GM18870 (cell line): Measurements from ENCODE around the gene PSME1.
A peak's percentile ranks its signal among the peaks of the same experiment; 100 is the strongest.

Experiments
- ATAC-seq: cut with Tn5 transposase; IDR thresholded peaks from one replicate; pipeline ENCODE4 v1.9.1; 2021; ENCODE audit warnings: moderate library complexity; ENCODE audit not compliant: unreplicated experiment

PSME1 gene

DNA sequence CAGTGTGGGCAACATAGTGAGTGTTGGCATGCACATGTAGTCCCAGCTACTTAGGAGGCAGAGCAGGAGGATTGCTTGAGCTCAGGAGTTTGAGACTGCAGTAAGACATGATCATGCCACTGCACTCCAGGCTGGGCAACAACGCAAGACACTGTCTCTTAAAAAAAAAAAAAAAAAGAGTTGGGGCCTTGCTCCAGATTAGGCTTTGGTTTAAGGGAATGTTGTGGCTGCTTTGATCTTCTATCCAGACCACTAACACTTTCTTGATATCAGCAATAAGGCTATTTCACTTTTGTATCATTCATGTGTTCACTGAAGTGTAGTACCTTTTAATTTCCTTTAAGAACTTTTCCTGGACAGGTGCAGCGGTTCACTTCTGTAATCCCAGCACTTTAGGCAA, 8.3 kb upstream of the PSME1 start:
- ATAC-seq = no peak

DNA sequence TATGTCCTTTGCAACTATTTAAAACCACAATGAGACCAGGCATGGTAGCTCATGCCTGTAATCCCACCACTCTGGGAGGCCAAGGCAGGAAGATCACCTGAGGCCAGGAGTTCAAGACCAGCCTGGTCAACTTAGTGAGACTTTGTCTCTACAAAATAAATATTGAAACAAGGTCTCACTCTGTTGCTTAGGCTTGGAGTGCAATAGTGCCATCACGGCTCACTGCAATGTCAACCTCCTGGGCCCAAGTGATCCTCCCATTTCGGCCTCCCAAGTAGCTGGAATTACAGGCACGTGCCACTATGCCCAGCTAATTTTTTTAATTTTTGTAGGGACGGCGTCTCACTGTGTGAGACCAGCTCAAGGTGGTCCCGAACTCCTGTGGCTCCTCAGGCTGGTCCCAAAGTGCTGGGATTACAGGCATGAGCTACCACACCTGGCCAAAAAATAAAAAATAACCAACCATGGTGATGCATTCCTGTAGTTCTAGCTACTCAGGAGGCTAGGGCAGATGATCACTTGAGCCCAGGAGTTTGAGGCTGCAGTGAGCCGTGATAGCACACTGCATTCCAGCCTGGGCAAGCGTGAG, 6.5 kb upstream of the PSME1 start:
- ATAC-seq = no peak

DNA sequence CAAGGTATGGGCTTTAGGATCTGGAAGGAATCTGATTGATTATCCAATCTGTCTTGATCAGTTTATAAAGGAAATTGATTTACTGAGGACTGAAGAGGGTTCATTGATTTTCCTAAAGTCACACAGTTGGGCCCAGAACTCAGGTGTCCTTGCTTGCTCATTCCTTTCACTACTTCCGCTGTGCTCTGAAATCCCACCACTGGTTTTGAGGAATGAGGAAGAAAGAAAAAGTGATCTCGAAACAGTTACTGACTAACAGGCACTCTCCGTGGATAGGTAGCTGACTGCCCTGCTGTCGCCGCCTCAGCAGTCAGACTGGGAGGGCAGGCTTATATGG, 5.6 kb upstream of the PSME1 start, which contains the start of gene FITM1:
TSS of gene FITM1 (plus strand) at position 280 of the 337 bp plus-strand sequence. CDS start 905 bp downstream, outside the sequence.
- ATAC-seq = no peak

DNA sequence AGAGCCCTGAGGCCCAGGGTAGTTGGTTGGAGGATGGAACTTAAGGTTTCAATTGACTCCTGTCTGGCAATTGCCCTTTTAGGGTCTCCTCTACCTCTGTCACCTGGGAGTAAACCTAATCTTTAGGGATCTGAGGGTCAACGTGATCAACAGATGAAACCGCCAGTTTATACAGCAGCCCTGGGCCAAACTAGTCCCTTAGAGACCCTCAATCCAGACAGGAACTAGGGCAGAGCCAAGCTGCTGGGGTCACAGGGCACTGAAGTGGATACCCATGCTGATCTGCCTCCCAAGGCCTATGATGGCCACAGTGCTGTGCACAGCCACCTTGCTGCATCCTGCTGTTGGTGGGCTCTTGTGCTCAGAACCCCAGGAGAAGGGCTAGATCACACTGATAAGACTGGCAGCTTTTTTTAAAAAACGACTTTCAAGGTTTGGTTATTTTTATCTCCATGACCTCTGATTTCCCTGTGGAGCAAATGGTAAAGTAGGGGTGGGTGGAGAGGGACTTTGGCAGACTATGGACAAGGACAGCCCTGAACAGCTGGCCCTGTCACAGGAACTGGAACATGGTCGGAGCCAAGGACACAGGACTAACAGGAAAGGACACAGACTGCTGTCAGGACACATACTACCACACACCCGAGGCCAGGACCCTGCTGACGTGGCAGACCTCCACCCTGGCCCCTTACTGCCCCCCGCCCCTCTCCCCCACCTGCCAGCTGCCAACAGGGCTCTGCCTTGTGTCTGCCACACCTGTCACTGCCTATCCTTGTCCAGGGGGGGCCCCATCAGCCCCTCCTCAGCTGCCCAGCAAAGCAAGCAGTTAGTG, 5.1 kb upstream of the PSME1 start:
- ATAC-seq = no peak

DNA sequence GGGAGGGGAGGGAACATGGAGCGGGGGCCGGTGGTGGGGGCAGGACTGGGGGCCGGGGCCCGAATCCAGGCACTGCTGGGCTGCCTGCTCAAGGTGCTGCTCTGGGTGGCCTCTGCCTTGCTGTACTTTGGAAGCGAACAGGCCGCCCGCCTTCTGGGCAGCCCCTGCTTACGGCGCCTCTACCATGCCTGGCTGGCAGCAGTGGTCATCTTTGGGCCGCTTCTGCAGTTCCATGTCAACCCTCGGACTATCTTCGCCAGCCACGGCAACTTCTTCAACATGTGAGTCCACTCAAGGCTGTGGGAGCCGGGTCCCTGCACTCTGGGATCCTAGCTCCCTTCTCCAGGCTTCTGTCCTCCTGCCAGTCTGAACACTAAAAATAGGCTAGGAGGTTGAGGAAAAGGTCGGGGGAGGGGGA, 4.4 kb upstream of the PSME1 start:
- ATAC-seq = no peak

DNA sequence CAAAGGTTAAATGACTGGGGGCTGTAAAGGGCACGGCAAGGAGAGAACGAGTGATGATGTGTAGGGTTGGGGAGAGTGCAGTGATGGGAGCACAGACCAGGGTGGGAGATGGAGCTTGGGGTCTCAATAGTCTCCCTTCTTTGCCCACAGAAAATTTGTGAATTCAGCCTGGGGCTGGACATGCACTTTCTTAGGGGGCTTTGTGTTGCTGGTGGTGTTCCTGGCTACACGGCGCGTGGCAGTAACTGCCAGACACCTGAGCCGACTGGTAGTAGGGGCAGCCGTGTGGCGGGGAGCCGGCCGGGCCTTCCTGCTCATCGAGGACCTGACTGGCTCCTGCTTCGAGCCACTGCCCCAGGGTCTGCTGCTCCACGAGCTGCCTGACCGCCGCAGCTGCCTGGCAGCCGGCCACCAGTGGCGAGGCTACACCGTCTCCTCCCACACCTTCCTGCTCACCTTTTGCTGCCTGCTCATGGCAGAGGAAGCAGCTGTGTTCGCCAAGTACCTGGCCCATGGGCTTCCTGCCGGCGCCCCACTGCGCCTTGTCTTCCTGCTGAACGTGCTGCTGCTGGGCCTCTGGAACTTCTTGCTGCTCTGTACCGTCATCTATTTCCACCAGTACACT, 3.8 kb upstream of the PSME1 start:
- no peak for ATAC-seq

DNA sequence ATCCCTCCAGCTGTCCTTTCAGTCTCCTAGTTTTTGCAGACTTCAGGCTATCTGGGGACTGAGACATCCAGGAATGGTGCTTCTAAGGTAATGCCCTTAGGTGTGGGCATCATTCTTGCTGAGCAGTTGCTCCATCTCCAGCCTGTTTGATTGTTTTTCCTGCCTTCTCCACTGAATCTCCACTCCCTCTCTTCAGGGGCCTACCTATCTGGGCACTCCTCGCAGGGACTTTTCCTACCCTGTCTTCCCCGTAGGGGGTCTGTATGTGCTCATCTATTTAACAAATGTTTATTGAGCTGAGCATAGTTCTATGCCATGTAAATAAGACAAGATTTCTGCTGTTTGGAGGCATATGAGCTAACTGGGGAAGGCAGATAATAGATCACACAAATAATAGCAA, 3.0 kb upstream of the PSME1 start:
- ATAC-seq = no peak

DNA sequence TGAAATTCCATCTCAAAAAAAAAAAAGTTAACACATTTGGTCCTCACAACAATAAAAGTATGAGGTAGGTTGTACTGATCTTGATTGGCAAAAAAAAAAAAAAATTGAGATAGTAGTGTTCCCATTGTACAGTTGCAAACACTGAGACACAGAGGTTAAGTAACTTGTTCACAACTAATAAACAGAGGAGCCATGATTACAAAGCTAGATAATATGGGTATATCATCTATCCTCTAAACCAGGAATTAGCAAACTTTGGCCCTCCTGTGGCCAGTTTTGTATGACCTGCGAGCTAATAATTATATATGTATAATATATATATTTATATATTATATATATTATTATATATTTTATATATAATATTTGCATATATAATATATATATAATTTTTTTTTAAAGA, 2.3 kb upstream of the PSME1 start:
- no peak for ATAC-seq

DNA sequence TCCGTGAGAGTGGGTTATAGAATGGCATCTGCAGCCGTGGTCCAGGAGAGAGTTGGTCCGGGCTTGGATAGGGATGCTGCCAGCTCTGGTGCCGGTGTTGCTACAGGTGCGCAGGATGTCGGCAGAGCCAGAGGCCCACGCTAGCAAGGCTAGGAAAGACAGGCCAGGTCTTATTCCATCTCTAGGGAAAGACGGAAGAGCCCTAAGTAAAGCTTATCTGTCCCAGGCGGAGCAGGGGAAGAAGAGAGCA, 485 bp upstream of the PSME1 start:
- ATAC-seq = peak; percentile 15

DNA sequence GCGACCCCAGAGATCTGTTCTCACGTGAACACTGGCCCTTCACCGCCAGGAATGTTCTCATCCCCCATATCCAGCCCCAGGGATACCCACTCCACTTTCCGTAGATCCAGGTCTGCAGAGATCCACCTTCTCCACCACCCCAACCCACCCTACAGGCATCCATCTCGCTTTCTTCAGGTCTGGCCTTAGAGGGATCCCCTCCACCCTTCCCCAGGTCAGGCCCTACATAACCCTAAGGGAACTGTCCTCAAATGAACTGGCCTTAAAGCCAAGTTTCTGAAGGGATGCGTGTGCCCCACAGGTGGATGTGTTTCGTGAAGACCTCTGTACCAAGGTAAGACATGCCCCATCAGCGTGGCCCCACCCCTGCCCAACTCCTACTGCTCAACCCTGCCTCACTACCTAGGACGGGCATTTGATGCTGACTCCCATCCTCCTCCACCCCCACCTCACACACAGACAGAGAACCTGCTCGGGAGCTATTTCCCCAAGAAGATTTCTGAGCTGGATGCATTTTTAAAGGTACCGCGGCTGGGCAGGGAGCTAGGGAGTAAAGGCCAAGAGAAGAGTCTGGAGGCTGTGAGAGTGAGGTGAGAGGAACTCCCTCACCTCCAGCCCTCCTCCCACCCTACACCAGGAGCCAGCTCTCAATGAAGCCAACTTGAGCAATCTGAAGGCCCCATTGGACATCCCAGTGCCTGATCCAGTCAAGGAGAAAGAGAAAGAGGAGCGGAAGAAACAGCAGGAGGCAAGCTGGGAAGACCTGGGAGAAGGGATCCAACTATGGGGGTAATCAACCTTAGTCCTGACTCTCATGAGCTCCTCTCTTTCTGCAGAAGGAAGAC, 912 bp downstream of the PSME1 start:
- ATAC-seq = no peak

DNA sequence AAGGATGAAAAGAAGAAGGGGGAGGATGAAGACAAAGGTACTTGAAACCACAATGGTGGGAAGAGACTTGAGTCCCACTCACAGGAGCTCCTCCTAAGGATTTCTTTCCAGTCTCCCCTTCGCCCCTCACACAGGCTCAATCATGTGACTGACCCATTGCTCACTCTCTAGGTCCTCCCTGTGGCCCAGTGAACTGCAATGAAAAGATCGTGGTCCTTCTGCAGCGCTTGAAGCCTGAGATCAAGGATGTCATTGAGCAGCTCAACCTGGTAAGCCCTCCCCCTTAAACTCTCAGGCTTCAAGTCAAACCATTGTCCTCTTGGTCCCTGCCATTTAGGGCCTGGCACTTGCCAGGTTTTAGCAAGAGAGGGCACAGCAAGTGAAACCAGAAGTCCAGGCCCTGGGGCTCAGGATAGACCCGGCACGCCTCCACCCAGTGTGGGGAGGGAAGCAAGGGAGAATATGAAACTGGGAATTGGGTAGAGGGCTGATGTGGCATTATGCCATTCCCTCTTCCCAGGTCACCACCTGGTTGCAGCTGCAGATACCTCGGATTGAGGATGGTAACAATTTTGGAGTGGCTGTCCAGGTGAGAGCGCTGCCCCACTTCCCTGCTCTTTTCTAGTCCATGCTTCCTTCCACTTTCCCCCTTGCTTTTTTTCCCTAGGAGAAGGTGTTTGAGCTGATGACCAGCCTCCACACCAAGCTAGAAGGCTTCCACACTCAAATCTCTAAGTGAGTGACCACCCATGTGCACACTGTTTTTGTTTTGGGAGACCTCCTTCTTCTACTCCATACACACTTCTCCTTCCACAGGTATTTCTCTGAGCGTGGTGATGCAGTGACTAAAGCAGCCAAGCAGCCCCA, 1.8 kb downstream of the PSME1 start:
- no peak for ATAC-seq

DNA sequence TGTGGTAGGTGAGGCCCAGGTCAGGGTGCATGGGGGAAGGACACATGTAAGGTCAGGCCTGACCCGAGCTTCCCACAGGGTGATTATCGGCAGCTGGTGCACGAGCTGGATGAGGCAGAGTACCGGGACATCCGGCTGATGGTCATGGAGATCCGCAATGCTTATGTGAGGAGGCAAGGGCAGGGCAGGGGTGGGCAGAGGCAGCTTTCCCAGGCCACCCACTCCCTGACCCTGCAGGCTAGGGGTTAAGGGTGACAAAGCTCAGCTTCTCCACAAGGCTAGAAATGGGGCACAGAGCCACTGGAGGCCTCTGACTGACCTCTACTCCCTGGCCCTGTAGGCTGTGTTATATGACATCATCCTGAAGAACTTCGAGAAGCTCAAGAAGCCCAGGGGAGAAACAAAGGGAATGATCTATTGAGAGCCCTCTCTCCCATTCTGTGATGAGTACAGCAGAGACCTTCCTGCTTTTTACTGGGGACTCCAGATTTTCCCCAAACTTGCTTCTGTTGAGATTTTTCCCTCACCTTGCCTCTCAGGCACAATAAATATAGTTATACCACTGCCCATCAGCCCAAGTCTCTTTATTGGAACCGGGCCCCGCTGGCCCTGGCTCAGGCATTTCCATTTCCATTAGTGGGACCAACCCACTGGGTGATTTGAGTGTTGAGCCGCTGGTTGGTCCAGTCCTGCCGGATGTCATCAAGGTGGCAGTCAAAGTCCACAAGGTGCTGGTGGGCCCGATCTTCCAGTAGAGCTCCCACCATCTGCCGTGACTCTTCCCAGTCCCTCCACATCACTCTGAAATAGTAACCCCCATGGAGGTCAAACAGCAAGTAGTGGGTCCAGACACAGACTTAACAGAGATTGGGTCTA, 2.6 kb downstream of the PSME1 start:
- no peak for ATAC-seq

DNA sequence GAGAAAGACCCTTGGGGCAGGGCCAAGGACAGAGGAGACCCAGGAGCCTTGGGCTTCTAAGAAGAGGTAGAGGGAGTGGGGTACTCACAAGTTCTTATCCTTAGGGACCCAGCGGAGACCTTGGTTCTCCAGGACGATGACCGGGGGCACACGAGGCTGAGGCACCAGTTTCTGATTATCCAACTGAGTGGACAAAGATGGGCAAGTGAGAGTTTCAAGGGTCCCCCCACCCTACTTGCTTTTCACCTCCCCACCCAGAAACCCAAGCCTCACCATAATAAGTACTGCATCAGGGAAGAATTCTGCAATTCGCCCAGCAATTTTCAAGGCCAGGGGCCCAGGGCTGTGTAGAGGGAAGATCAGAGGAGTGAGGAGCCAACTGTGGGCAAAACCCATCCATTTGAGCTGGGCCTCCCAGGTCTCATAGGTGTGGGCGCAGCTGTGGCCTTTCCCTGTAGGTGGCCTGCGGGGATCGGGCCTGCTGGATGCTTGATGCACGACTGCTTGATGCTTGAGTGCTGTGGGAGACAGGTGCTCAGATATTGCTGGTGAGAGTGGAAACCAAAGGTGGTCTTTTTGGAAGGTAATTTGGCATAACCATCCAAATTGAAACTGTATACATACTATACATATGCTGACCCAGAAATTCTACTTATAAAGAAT, 3.4 kb downstream of the PSME1 start:
- ATAC-seq = no peak

DNA sequence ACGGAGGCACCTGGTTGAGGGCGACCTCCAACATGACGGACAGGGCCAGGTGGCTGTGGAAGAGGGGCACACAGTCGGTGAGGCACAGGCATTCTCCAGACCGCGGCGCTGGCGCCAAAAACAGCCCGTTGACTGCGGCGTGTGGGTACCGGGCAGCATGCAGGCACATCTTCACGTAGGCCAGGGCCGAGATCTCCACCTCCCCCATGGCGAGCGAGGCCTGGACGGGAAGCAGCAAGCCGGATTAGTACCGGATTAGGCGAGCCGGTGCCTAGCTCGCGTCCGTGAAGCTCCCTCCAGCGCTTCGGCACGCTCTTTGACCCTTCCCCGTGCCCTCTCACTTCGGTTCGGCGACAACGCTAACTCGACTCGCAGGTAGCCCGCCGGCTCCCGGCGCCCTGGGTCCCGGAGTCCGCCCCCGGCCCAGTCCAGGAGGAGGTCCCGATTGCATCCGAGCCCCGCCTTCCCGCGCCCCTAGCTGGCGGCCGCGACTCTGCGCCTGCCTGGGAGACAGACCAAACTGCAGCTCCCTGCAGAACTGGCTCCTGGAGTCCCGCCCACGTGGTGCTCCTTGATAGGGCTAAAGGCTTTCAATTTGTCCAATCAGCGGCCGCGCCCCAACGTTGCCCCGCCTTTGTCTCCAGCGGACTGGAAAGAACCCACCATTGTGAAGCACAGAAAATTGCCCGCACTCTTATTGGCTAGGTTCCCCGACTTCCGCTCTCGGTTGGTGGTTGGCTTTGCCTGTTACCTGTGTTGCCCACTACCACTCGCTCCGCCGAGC, 5.3 kb downstream of the PSME1 start, which contains the start of gene EMC9:
TSS of gene EMC9 (minus strand) at position 495 of the 784 bp plus-strand sequence. CDS start at position 208, 287 bp downstream.
- ATAC-seq = peak; percentile 79

DNA sequence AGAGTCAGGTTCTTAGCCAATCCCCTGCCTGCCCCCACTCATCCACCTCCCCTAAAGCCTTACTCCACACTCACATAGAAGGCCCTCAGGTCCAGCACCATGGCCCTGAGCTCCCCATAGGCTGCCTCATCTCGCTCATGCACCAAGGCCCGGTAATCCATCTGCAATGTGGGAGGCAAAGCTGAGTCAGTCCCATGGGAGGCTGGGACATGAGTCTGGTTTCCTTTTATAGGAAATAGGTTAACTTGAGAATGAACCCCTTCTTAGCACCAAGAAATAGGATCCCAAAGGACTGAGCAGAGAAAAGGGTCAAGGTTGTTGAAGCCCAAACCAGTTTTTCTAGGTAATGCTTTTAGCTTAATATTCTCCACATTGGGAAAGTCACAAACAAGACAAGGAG, 7.5 kb downstream of the PSME1 start:
- ATAC-seq = no peak

DNA sequence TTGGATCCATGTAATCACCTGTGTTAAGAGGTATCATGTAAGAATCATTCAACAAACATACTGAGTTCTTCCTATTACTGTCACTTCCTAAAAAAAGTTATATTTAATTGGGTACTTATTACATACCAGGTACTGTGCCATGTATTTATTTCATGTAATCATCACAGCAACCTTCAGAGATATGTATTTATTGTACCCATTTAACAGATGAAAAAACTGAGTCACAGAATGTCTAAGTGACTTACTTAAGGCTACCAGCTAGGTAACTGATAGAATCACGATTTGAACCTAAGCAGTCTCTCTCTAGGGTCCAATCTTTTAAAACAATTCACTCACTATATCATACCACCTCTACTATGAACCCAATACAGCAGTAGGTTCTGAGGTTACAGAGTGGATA, 8.5 kb downstream of the PSME1 start:
- no peak for ATAC-seq

DNA sequence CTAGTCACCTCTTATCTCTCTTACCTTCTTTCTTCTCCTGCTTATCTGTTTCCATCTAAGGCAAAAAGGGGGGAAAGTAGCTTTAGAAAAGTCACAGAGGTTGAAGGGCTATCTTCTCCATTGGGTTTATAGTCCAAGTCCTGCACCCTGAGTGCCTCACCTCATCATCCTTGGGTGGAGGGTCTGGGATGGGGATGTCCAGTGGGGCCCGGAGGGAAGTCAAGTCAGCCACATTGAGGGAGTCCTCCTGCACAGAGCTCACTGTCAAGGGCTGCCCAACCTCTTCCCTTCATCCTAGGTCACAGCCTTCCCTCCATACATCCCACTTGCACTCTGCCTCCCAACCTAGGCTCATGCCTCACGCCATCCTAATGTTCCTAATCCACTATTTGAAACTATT, 9.2 kb downstream of the PSME1 start:
- no peak for ATAC-seq
